Measurements from ENCODE around the gene CPSF7.
"Not testable (repeated sequence)": the region's sequence is repeated elsewhere in the genome, so short reads cannot be mapped to it uniquely, and the experiment has no call there.

GRCh38 chr11:61467602-61468001, 37.8 kb upstream of the CPSF7 start:
- not testable (repeated sequence) for TF ChIP-seq EZH2 (IDR thresholded peaks at IDR 0.05; ENCODE audit: insufficient read depth, poor library complexity, severe bottlenecking); EZH2phosphoT487 (IDR thresholded peaks at IDR 0.05; ENCODE audit: insufficient read depth, low read depth)
